Measurements from ENCODE around the gene UTS2B.

Gene UTS2B

GRCh38 chr3:191316876-191317603 is 13.3 kb downstream of the UTS2B start:
- no peak for TF ChIP-seq REST (IDR thresholded peaks at IDR 0.05; ENCODE audit: insufficient read depth in 1 of 2, low read depth in 2 of 2, low read length in 2 of 2)
- TF ChIP-seq TAF1 (IDR thresholded peaks at IDR 0.05; ENCODE audit: borderline replicate concordance, insufficient read depth, low read length), result no peak
- TF ChIP-seq FOXP2 (optimal IDR thresholded peaks at IDR 0.05; ENCODE audit: borderline replicate concordance, extremely low read depth, extremely low read length, insufficient read depth), result no peak
- TF ChIP-seq SIN3A (IDR thresholded peaks at IDR 0.05; ENCODE audit: borderline replicate concordance, insufficient read depth, low read length), result no peak
- TF ChIP-seq POLR2AphosphoS5 (IDR thresholded peaks at IDR 0.05; ENCODE audit: low read depth, low read length), result no peak

- TF ChIP-seq FOXP2 (optimal IDR thresholded peaks at IDR 0.05; ENCODE audit: borderline replicate concordance, extremely low read depth, extremely low read length, insufficient read depth) (no peak), POLR2AphosphoS5 (IDR thresholded peaks at IDR 0.05; ENCODE audit: low read depth, low read length) (no peak), SIN3A (IDR thresholded peaks at IDR 0.05; ENCODE audit: borderline replicate concordance, insufficient read depth, low read length) (no peak), REST (IDR thresholded peaks at IDR 0.05; ENCODE audit: insufficient read depth in 1 of 2, low read depth in 2 of 2, low read length in 2 of 2) (no peak), TAF1 (IDR thresholded peaks at IDR 0.05; ENCODE audit: borderline replicate concordance, insufficient read depth, low read length) (no peak)
Observed at GRCh38 chr3:191314109-191314728, 16.1 kb downstream of the UTS2B start.

- TF ChIP-seq TAF1 (IDR thresholded peaks at IDR 0.05; ENCODE audit: borderline replicate concordance, insufficient read depth, low read length), result no peak
- TF ChIP-seq FOXP2 (optimal IDR thresholded peaks at IDR 0.05; ENCODE audit: borderline replicate concordance, extremely low read depth, extremely low read length, insufficient read depth), result no peak
- TF ChIP-seq SIN3A (IDR thresholded peaks at IDR 0.05; ENCODE audit: borderline replicate concordance, insufficient read depth, low read length), result no peak
- TF ChIP-seq REST (IDR thresholded peaks at IDR 0.05; ENCODE audit: insufficient read depth in 1 of 2, low read depth in 2 of 2, low read length in 2 of 2), result no peak
- no peak for TF ChIP-seq POLR2AphosphoS5 (IDR thresholded peaks at IDR 0.05; ENCODE audit: low read depth, low read length)
Observed at GRCh38 chr3:191313296-191313695, 17.0 kb downstream of the UTS2B start.

- TF ChIP-seq FOXP2 (optimal IDR thresholded peaks at IDR 0.05; ENCODE audit: borderline replicate concordance, extremely low read depth, extremely low read length, insufficient read depth) (no peak), POLR2AphosphoS5 (IDR thresholded peaks at IDR 0.05; ENCODE audit: low read depth, low read length) (no peak), SIN3A (IDR thresholded peaks at IDR 0.05; ENCODE audit: borderline replicate concordance, insufficient read depth, low read length) (no peak), REST (IDR thresholded peaks at IDR 0.05; ENCODE audit: insufficient read depth in 1 of 2, low read depth in 2 of 2, low read length in 2 of 2) (no peak), TAF1 (IDR thresholded peaks at IDR 0.05; ENCODE audit: borderline replicate concordance, insufficient read depth, low read length) (no peak)
Observed at GRCh38 chr3:191307341-191307740, 23.0 kb downstream of the UTS2B start.

Data from PFSK-1 (cell line).